ENCODE measurements around the gene PLEKHD1.

DNA sequence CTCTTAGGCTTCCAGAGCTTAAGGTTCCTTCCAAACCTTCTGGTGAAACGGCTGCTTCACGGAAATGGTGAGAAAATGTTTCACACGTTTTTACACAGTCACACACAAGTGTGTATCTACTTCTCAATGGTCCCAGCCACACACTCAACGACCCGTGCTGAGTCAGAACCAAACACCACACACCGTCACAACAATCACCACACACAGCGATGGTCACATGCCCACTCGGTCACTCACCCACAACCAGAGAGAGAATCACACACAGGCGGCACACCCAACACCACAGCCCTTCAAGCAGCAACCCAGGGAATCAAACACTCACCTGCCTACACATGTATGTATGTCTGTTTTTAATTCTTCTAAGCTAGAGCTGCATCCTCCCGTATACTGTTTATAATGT, 12.6 kb upstream of the PLEKHD1 start:
- TF ChIP-seq, protein P1, sequence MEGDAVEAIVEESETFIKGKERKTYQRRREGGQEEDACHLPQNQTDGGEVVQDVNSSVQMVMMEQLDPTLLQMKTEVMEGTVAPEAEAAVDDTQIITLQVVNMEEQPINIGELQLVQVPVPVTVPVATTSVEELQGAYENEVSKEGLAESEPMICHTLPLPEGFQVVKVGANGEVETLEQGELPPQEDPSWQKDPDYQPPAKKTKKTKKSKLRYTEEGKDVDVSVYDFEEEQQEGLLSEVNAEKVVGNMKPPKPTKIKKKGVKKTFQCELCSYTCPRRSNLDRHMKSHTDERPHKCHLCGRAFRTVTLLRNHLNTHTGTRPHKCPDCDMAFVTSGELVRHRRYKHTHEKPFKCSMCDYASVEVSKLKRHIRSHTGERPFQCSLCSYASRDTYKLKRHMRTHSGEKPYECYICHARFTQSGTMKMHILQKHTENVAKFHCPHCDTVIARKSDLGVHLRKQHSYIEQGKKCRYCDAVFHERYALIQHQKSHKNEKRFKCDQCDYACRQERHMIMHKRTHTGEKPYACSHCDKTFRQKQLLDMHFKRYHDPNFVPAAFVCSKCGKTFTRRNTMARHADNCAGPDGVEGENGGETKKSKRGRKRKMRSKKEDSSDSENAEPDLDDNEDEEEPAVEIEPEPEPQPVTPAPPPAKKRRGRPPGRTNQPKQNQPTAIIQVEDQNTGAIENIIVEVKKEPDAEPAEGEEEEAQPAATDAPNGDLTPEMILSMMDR (IDR thresholded peaks at IDR 0.05; ENCODE audit: insufficient read depth, low read depth, low read length): no peak
- no peak for TF ChIP-seq EZH2 (IDR thresholded peaks at IDR 0.05; ENCODE audit: insufficient read depth, low read length)
